GM12872 (cell line): Measurements from ENCODE around the gene FZD1.

Experiments
- CTCF ChIP-seq: IDR thresholded peaks from 3 replicates; pipeline ENCODE4 v1.5.1; 2011; ENCODE audit warnings: low read depth, mild to moderate bottlenecking, low read length, moderate library complexity; ENCODE audit not compliant: insufficient read depth

Gene FZD1

DNA sequence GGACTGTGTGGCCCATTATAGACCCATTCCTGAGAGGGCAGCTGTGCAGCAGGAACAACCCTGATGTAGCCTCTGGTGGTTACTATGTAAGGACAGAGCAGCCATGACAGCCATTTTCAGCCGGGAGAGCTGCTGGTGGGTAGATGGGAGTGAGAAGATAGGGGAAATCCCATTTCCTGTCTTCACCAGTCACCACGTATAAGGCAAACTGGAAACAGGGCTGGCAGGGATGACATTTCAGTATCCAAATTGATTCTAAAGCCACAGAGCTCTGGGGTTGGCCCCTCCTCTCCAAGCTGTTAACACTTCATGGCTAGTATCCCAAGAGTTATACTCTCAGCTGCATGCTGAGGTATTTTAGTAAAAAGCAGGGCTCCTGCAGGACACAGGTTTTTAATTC lies 15.2 kb upstream of the FZD1 start:
- TF ChIP-seq CTCF, result no peak

DNA sequence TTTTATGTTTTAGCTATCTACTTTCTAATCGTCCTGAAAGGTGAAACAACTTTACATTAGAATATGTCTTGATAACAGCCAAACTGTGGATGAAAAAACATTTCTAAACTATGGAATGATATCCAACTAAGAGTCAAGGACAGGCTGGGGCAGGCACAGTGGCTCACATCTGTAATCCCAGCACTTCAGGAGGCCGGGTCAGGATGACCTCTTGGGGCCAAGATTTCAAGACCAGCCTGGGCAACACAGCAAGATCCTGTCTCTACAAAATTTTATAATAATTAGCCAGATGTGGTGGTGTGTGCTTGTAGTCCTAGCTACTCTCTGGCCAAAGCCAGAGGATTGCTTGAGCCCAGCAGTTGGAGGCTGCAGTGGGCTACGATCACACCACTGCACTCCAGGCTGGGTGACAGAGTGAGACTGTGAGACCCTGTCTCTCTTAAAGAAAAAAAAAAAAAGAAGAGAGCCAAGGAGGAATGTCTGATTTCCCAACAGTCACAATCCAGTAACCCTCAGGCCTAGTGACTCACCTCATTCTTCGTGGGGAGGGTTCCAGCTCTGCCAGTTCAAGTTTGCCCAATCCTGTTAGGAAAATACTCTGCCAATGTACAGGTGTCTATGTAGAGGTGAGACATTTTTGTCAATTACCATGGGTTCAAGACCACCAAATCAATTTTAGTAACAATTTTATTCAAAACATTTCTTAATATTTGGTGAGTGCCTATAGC lies 14.6 kb upstream of the FZD1 start:
- TF ChIP-seq CTCF, result no peak

DNA sequence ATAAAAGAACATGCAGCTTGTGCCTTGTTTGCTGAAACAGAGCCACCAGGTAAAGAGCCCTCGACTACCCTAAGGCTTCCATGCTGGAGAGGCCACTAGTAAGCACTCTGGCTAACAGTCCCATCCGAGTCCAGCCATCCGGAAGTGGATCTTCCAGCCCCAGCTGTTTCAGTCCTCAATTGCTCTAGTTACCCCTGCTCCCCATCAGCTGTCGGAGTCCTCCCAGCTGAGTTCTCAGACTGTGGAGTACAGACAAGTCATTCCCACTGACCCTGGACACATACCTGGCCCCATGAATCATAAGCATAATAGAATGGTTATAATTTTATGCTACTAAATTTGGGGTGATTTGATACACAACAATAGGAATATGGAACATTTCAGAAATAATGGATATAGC lies 13.5 kb upstream of the FZD1 start:
- TF ChIP-seq CTCF, result no peak

DNA sequence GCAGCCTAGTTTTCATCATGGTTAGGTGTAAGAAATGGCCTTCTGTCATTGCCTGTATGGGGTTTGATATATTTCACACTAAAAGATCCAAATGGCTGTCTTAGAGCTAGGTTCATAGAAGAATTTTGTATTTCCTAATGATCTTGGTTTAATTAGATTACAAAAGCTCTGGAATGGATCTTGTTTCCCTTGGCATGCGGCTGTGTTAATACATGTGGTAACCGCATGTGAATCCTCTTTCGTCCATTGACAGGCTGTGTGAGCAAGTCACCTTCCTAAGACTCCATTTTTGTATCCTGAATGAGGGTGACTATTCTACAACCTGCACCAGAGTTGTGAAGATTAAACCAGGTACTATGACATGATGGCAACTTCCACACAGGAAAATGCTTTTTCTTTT lies 12.4 kb upstream of the FZD1 start:
- TF ChIP-seq CTCF, result no peak

GRCh38 chr7:91263384-91264045 lies 718 bp upstream of the FZD1 start:
- TF ChIP-seq CTCF, result no peak

GRCh38 chr7:91264924-91265681 lies 870 bp downstream of the FZD1 start:
- TF ChIP-seq CTCF, result no peak

DNA sequence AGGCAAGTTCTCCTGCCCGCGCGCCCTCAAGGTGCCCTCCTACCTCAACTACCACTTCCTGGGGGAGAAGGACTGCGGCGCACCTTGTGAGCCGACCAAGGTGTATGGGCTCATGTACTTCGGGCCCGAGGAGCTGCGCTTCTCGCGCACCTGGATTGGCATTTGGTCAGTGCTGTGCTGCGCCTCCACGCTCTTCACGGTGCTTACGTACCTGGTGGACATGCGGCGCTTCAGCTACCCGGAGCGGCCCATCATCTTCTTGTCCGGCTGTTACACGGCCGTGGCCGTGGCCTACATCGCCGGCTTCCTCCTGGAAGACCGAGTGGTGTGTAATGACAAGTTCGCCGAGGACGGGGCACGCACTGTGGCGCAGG lies 1.4 kb downstream of the FZD1 start:
- no peak for TF ChIP-seq CTCF
